AG10803 (cell line): ENCODE results near the gene TOMT.

ENCODE experiments used
- DNase-seq: peaks from one replicate; pipeline ENCODE4 v3.0.0; 2010; ENCODE audit warnings: low read depth
- H3K4me3 ChIP-seq: 2 replicates; pipeline ENCODE4 v1.5.1; 2011; ENCODE audit warnings: mild to moderate bottlenecking, low read length, control low read depth
- TF ChIP-seq, protein P1 (sequence below): conservative IDR thresholded peaks from 2 replicates; pipeline ENCODE4 v1.5.1; 2011; ENCODE audit warnings: mild to moderate bottlenecking, low read length, control low read depth, inconsistent platforms

Gene TOMT

DNA sequence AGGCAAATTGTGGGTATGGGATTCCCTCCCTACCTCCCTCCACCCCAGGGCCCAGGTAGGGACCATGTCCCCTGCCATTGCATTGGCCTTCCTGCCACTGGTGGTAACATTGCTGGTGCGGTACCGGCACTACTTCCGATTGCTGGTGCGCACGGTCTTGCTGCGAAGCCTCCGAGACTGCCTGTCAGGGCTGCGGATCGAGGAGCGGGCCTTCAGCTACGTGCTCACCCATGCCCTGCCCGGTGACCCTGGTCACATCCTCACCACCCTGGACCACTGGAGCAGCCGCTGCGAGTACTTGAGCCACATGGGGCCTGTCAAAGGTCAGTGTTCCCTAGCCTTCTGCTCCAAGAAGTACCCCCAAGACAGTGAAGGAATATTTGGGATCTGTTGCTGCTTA, at the start of gene TOMT:
Gene TOMT, plus strand, starts transcription at position 37 of the 400 bp plus-strand sequence. Its CDS starts 28 bp downstream, at position 65.
- no peak for DNase-seq
- H3K4me3 ChIP-seq, result no peak within 1 kb of the TSS
- TF ChIP-seq, protein P1, sequence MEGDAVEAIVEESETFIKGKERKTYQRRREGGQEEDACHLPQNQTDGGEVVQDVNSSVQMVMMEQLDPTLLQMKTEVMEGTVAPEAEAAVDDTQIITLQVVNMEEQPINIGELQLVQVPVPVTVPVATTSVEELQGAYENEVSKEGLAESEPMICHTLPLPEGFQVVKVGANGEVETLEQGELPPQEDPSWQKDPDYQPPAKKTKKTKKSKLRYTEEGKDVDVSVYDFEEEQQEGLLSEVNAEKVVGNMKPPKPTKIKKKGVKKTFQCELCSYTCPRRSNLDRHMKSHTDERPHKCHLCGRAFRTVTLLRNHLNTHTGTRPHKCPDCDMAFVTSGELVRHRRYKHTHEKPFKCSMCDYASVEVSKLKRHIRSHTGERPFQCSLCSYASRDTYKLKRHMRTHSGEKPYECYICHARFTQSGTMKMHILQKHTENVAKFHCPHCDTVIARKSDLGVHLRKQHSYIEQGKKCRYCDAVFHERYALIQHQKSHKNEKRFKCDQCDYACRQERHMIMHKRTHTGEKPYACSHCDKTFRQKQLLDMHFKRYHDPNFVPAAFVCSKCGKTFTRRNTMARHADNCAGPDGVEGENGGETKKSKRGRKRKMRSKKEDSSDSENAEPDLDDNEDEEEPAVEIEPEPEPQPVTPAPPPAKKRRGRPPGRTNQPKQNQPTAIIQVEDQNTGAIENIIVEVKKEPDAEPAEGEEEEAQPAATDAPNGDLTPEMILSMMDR, result no peak

DNA sequence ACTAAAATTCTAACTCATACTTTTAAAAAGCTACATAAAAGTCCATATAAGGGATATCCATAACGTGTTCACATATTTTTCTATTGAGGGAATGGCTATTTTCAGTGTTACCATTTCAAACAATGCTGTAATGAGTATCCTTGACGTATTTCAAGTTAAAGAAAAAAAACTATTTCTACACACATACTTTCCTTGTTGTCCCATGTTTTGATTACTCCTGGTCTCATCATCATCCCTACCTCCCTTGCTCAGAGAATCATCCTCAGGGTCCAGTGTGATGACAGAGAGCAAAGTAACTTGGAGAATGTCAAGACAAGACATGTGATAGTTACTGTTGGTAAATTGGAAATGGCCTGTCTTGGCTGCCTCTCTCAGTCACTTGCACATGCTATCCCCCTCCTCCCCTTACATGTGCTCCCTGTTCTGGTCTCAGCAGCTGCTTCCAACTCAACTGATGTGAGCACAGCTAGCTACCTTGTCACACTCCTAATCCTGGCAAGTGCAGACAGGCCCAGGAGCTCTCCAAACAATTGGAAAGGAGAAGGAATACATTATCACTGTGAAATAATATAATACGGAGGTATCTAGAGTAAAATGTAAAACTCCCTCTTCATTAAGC, 47.2 kb upstream of the TOMT start:
- TF ChIP-seq, protein P1, result no peak
- H3K4me3 ChIP-seq, result no peak overlapping the region
- peak; percentile 49 for DNase-seq

DNA sequence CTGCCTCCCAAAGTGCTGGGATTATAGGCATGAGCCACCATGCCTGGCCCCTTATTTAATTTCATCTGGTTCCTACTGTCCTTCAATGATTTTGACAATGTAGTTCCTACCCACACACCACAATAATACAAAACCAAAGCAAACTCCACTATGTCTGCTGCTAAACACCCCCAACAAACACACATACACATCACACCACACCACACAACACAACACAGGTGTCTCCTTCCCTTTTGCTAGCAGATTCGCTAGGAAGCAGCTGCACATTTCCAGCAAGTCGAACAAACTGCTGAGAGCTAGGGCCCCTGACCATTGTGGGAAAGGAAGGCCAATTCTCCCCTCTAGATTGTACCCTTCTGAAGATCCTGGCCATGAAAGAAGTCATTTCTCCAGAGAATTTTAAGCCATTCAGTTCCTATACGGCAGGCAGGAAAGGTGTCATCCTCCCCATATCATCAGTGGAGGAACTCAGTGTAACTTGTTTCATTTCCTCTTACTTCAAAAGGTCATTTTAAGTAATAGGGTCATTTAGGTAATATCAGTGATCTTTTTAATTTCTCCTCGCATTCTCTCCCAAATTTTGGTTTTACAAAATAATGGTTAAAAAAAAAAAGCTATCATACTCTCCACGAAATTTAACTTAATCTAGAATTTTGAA, 43.9 kb upstream of the TOMT start:
- TF ChIP-seq, protein P1, result no peak
- no peak overlapping the region for H3K4me3 ChIP-seq
- DNase-seq, result no peak

DNA sequence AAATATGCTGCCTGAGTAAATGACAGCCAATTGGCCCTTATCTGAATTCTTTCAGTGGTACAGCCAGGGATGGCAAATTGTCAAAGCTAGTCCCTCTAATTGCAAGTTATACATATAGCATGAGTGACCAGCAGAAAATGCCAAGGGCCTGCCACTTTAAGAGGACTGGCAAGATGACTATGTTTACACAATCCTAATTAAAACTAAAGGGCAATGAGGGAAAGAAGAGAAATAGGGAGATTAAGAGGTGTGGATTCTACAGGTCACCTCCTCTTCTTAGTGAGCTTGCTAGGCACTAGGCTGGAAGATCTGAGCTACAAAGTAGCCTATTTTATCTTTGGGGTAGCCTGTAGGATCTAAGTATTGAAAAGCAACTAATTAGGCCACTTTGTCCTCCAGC, 38.9 kb upstream of the TOMT start:
- H3K4me3 ChIP-seq, result no peak overlapping the region
- DNase-seq, result no peak
- TF ChIP-seq, protein P1, result no peak

DNA sequence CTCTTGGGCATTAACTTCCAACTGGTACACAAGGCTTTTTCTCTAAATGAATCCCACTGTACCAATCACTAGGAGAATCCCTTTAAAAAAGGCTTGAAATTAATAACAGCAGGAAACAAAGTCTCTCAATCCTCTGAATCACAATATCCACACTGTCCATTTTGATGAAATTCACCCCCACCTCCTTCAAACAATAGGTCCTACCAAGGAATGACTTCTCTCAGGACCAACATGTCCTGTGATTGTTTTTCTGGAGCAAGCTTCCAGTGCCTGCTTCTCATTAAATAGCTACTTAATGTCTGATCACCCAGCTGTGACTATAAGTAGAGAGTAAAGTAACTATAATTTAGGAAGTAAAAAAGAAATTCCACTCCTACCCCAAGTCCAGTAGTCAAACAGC, 38.5 kb upstream of the TOMT start:
- H3K4me3 ChIP-seq, result no peak overlapping the region
- DNase-seq, result no peak
- TF ChIP-seq, protein P1, result no peak

DNA sequence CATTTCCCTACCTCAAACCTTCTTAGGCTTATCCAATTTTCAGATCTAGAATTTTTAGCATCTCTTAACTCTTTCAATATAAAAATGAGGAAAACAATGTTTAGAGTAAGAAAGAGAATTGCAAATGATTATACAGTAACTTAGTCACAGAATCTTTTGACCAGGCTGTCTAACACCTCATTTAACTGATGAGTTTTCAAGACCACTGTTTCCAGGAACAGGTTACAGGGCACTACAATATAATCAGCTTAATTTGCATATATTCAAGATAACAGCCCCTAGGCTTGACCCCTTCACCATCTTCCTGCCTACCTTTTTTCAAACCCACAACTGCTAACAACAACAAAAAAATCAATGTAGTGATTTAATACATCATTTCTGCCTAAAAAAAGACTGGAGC, 38.0 kb upstream of the TOMT start:
- TF ChIP-seq, protein P1, result no peak
- no peak for DNase-seq
- H3K4me3 ChIP-seq, result no peak overlapping the region

DNA sequence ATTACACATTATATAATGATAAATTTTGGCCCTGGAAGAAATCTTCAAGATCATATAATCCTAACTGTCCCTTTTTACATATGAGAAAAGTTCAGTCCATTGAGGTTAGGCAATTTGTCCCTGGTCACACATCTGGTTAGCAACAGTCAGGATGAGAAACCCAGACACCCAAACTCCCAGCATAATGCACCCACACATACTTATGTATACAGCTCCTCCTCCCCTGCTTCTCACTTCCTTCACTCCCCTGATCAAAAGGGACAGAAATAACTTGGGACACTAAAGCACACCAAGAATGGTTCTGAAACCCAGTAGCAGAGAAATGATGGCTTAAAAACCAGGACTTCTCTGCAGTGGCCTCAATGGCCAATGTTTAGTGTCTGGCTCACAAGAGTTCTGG, 36.5 kb upstream of the TOMT start:
- H3K4me3 ChIP-seq, result peak overlapping the region; percentile 43
- peak; percentile 65 for DNase-seq
- TF ChIP-seq, protein P1, result no peak
